Measurements from ENCODE around the gene TPRN. TPM values are rescaled to one million over a fixed set of nuclear protein-coding genes. Genes with fewer than 3 reads are reported as not detected.

TPRN gene
- total and polyA plus RNA-seq, 5 donors from 2014 or later, result 0.27 to 5.9 (median 0.46) TPM

- no peak overlapping the region for H3K27ac Mint-ChIP-seq
- H3K27me3 ChIP-seq (ENCODE audit: control insufficient read depth, insufficient read depth, low read length), result no peaks in the 10 kb centered on the region
Measured at GRCh38 chr9:137237759-137238726, 37.5 kb upstream of the TPRN start.

GRCh38 chr9:137236936-137237421, 36.4 kb upstream of the TPRN start:
- H3K36me3 ChIP-seq (ENCODE audit: control insufficient read depth, insufficient read depth, low read length), result no peaks in the 10 kb centered on the region
- no peak for DNase-seq
- H3K27ac ChIP-seq (ENCODE audit: insufficient read depth, low read length, poor library complexity, severe bottlenecking), result no peak overlapping the region
- no peak overlapping the region for H3K4me3 ChIP-seq (ENCODE audit: low read depth, low read length)
- Mint-ChIP-seq H3K27ac (no peak overlapping the region), H3K9me3 (no peaks in the 10 kb centered on the region), H3K27me3 (peaks cover 6% of the 10 kb centered on the region), H3K4me3 (peak overlapping the region in 1 of 4 donors; percentile 25), H3K36me3 (no peaks in the 10 kb centered on the region), H3K4me1 (peaks cover 0 to 26% (median 7%) of the 10 kb centered on the region in 4 donors)
- peaks cover 49% of the 10 kb centered on the region for H3K4me1 ChIP-seq (ENCODE audit: control insufficient read depth, insufficient read depth, low read length, poor library complexity, severe bottlenecking)
- no peaks in the 10 kb centered on the region for H3K9me3 ChIP-seq (ENCODE audit: control insufficient read depth in 2 of 2, low read length in 2 of 2)
- no peak for ATAC-seq (ENCODE audit: low read depth in 2 of 2)
- H3K27me3 ChIP-seq (ENCODE audit: control insufficient read depth, insufficient read depth, low read length), result no peaks in the 10 kb centered on the region

More at GRCh38 chr9:137237759-137238726, 37.5 kb upstream of the TPRN start:
- Mint-ChIP-seq H3K4me1 (peaks cover 0 to 36% (median 14%) of the 10 kb centered on the region in 4 donors), H3K27me3 (peaks cover 6% of the 10 kb centered on the region), H3K4me3 (peak overlapping the region in 3 of 4 donors; percentile 35 to 72 (median 58)), H3K36me3 (peaks cover 8% of the 10 kb centered on the region), H3K9me3 (no peaks in the 10 kb centered on the region)
- ATAC-seq (ENCODE audit: low read depth in 2 of 2) (no peak), DNase-seq (no peak)
- Histone ChIP-seq H3K4me1 (ENCODE audit: control insufficient read depth, insufficient read depth, low read length, poor library complexity, severe bottlenecking) (peaks cover 58% of the 10 kb centered on the region), H3K9me3 (ENCODE audit: control insufficient read depth in 2 of 2, low read length in 2 of 2) (no peaks in the 10 kb centered on the region), H3K36me3 (ENCODE audit: control insufficient read depth, insufficient read depth, low read length) (peaks cover 4% of the 10 kb centered on the region), H3K27ac (ENCODE audit: insufficient read depth, low read length, poor library complexity, severe bottlenecking) (no peak overlapping the region), H3K4me3 (ENCODE audit: low read depth, low read length) (no peak overlapping the region)

- Histone ChIP-seq H3K4me3 (ENCODE audit: low read depth, low read length) (no peak overlapping the region), H3K27me3 (ENCODE audit: control insufficient read depth, insufficient read depth, low read length) (no peaks in the 10 kb centered on the region), H3K4me1 (ENCODE audit: control insufficient read depth, insufficient read depth, low read length, poor library complexity, severe bottlenecking) (peaks cover 45% of the 10 kb centered on the region), H3K27ac (ENCODE audit: insufficient read depth, low read length, poor library complexity, severe bottlenecking) (no peak overlapping the region), H3K9me3 (ENCODE audit: control insufficient read depth in 2 of 2, low read length in 2 of 2) (no peaks in the 10 kb centered on the region), H3K36me3 (ENCODE audit: control insufficient read depth, insufficient read depth, low read length) (no peaks in the 10 kb centered on the region)
- Mint-ChIP-seq H3K36me3 (no peaks in the 10 kb centered on the region), H3K4me1 (peaks cover 0 to 26% (median 7%) of the 10 kb centered on the region in 4 donors), H3K4me3 (peak overlapping the region in 2 of 4 donors; percentile 25 to 46), H3K27me3 (peaks cover 6% of the 10 kb centered on the region), H3K9me3 (no peaks in the 10 kb centered on the region), H3K27ac (no peak overlapping the region)
- peak; percentile 83 to 87 (median 86) for DNase-seq
- peak; percentile 29 to 33 for ATAC-seq (ENCODE audit: low read depth in 2 of 2)
Measured at GRCh38 chr9:137236238-137236935, 35.8 kb upstream of the TPRN start.

GRCh38 chr9:137235424-137236237, 35.1 kb upstream of the TPRN start:
- no peaks in the 10 kb centered on the region for H3K27me3 ChIP-seq (ENCODE audit: control insufficient read depth, insufficient read depth, low read length)
- Mint-ChIP-seq H3K27ac (no peak overlapping the region), H3K36me3 (no peaks in the 10 kb centered on the region), H3K9me3 (no peaks in the 10 kb centered on the region), H3K4me3 (peak overlapping the region in 1 of 4 donors; percentile 65), H3K4me1 (peaks cover 0 to 22% (median 4%) of the 10 kb centered on the region in 4 donors), H3K27me3 (no peaks in the 10 kb centered on the region)
- peaks cover 45% of the 10 kb centered on the region for H3K4me1 ChIP-seq (ENCODE audit: control insufficient read depth, insufficient read depth, low read length, poor library complexity, severe bottlenecking)
- no peak for ATAC-seq (ENCODE audit: low read depth in 2 of 2)
- H3K27ac ChIP-seq (ENCODE audit: insufficient read depth, low read length, poor library complexity, severe bottlenecking), result no peak overlapping the region
- no peak overlapping the region for H3K4me3 ChIP-seq (ENCODE audit: low read depth, low read length)
- H3K9me3 ChIP-seq (ENCODE audit: control insufficient read depth in 2 of 2, low read length in 2 of 2), result no peaks in the 10 kb centered on the region
- no peak for DNase-seq
- H3K36me3 ChIP-seq (ENCODE audit: control insufficient read depth, insufficient read depth, low read length), result no peaks in the 10 kb centered on the region

GRCh38 chr9:137234758-137235423, 34.4 kb upstream of the TPRN start:
- Histone ChIP-seq H3K27ac (ENCODE audit: insufficient read depth, low read length, poor library complexity, severe bottlenecking) (no peak overlapping the region), H3K4me3 (ENCODE audit: low read depth, low read length) (no peak overlapping the region), H3K9me3 (ENCODE audit: control insufficient read depth in 2 of 2, low read length in 2 of 2) (no peaks in the 10 kb centered on the region), H3K27me3 (ENCODE audit: control insufficient read depth, insufficient read depth, low read length) (no peaks in the 10 kb centered on the region), H3K4me1 (ENCODE audit: control insufficient read depth, insufficient read depth, low read length, poor library complexity, severe bottlenecking) (peaks cover 39% of the 10 kb centered on the region), H3K36me3 (ENCODE audit: control insufficient read depth, insufficient read depth, low read length) (no peaks in the 10 kb centered on the region)
- no peaks in the 10 kb centered on the region for H3K9me3 Mint-ChIP-seq
- H3K4me3 Mint-ChIP-seq, result no peak overlapping the region
- H3K36me3 Mint-ChIP-seq, result no peaks in the 10 kb centered on the region
- peaks cover 0 to 21% (median 3%) of the 10 kb centered on the region in 4 donors for H3K4me1 Mint-ChIP-seq
- no peak for DNase-seq
- H3K27ac Mint-ChIP-seq, result no peak overlapping the region
- ATAC-seq (ENCODE audit: low read depth in 2 of 2), result no peak
- H3K27me3 Mint-ChIP-seq, result no peaks in the 10 kb centered on the region

- Mint-ChIP-seq H3K9me3 (no peaks in the 10 kb centered on the region), H3K4me1 (peaks cover 0 to 16% (median 0%) of the 10 kb centered on the region in 4 donors), H3K36me3 (no peaks in the 10 kb centered on the region), H3K27me3 (no peaks in the 10 kb centered on the region), H3K27ac (no peak overlapping the region), H3K4me3 (no peak overlapping the region)
- H3K27me3 ChIP-seq (ENCODE audit: control insufficient read depth, insufficient read depth, low read length), result no peaks in the 10 kb centered on the region
- ATAC-seq (ENCODE audit: low read depth in 2 of 2), result no peak
- no peaks in the 10 kb centered on the region for H3K9me3 ChIP-seq (ENCODE audit: control insufficient read depth in 2 of 2, low read length in 2 of 2)
- no peak overlapping the region for H3K27ac ChIP-seq (ENCODE audit: insufficient read depth, low read length, poor library complexity, severe bottlenecking)
- peaks cover 33% of the 10 kb centered on the region for H3K4me1 ChIP-seq (ENCODE audit: control insufficient read depth, insufficient read depth, low read length, poor library complexity, severe bottlenecking)
- no peaks in the 10 kb centered on the region for H3K36me3 ChIP-seq (ENCODE audit: control insufficient read depth, insufficient read depth, low read length)
- DNase-seq, result no peak
- H3K4me3 ChIP-seq (ENCODE audit: low read depth, low read length), result no peak overlapping the region
Measured at GRCh38 chr9:137234055-137234697, 33.6 kb upstream of the TPRN start.
